NCI-H2029 (cell line): ENCODE data around the gene EBNA1BP2.
A peak's percentile ranks its signal among the peaks of the same experiment; 100 is the strongest.
"Not testable (repeated sequence)": the region's sequence is repeated elsewhere in the genome, so short reads cannot be mapped to it uniquely, and the experiment has no call there.

Experiments
- DNase-seq: peaks from one replicate; lab custom pipeline; 2025; lab: John Stamatoyannopoulos, UW

The EBNA1BP2 gene, protein sequence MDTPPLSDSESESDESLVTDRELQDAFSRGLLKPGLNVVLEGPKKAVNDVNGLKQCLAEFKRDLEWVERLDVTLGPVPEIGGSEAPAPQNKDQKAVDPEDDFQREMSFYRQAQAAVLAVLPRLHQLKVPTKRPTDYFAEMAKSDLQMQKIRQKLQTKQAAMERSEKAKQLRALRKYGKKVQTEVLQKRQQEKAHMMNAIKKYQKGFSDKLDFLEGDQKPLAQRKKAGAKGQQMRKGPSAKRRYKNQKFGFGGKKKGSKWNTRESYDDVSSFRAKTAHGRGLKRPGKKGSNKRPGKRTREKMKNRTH

GRCh38 chr1:43171876-43172526 is at the start of gene EBNA1BP2, which contains the start of gene CFAP57:
Gene EBNA1BP2 (minus strand): TSS chr1:43172290. CDS start chr1:43172118, 172 bp downstream.
Gene CFAP57 (plus strand): TSS chr1:43172330. CDS start chr1:43172754, 424 bp downstream.
- DNase-seq: peak; percentile 97

- DNase-seq: no peak
These were observed 49.7 kb upstream of the EBNA1BP2 start for GRCh38 chr1:43221797-43222196.

DNA sequence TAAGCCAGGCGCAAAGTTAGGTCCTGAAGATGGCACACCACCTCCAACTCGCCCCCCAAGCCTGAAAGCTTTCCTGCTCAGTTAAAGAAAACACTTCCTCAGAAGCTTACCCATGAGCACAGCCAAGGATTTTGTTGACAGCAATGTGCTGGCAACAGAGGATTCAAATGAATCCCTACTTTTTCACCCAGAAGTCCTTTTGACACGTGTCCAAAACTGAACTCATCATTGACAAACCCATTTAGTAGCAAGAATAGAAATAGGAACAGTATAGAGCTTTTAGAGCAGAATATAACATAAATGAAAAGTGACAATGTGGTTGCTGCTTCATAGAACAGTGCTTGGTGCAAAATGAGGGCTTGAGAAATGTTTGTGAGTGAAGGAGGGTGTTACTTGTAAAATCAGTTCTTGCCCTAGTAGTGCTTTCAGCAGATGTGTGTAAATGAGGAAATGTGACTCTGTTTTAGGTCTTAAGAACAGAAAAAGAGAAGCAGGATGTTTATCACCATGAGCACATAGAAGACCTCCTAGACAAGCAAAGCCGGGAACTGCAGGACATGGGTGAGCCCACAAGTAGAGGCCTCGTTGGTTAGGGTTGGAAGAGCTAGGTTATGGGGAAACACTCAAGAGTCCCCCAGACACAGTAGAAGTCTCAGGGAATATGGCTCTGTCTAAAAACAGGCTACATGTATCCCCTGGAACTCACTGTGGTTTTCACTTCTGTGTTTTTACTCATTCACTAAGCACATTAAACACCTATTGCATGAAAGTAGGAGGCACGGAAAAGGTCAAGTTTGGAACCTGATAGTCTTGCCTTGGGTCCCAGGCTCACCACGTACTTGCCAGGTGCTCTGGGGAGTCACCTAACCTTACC is 49.1 kb upstream of the EBNA1BP2 start:
- no peak for DNase-seq

DNA sequence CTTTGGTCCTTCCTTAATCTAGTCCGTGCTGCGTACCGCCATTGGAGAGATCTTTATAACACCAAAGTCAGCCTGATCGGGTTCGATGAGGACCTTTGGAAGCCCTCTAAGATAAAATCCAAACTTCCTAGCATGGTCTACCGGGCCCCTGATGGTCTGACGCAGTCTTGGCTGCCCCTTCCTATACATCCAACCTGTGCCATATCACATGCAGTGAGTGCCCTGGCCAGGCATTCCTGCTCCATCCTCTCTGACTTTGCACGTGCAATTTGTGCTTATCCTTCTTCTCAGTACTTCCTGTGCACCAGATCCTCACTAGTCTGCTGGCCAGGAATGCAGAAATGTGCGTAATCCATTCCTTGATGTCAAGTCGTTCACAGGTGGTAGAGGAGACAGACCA is 45.7 kb upstream of the EBNA1BP2 start:
- DNase-seq: no peak

DNA sequence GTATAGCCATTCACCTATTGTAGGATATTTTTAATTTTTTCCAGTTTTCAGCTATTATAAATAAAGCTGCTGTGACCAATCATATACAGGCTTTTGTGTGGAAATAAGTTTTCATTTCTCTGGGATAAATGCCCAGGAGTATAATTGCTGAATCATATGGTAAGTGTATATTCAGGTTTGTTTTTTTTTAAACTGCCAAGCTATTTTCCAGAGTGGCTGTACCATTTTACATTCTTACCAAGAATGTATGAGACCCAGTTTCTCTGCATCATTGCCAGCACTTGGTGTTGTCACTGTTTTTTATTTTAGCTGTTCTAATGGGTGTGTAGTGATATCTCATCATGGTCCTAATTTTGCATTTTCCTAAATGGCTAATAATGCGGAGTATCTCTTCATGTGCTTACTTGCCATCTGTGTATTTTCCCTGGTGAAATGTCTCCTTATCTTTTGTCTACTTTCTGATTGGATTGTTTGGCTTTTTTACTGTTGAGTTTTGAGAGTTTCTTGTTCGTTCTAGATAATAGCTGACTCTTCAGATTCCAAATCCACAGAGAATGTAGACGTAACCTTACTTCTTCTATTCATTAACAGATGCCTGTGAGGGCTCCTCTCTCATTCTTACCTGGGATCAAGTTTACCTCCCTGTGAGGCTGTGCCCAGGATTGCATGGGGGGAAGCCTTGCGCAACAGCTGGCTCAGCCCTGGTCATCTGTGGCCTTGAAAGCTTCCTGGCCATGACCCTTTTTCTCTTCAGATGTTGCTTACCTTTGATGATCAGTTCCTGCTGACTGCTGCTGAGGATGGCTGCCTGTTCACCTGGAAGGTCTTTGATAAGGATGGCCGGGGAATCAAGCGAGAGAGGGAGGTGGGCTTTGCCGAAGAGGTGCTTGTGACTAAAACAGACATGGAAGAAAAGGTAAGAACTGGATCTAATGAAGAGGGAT is 42.7 kb upstream of the EBNA1BP2 start:
- DNase-seq: no peak

DNA sequence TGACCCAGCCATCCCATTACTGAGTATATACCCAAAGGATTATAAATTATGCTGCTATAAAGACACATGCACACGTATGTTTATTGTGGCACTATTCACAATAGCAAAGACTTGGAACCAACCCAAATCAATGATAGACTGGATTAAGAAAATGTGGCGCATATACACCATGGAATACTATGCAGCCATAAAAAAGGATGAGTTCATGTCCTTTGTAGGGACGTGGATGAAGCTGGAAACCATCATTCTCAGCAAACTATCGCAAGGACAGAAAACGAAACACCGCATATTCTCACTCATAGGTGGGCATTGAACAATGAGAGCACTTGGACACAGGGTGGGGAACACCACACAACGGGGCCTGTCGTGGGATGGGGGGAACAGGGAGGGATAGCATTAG is 36.2 kb upstream of the EBNA1BP2 start:
- DNase-seq: not testable (repeated sequence)

GRCh38 chr1:43207229-43207853 is 35.3 kb upstream of the EBNA1BP2 start:
- DNase-seq: no peak

- DNase-seq: no peak
These were observed 34.6 kb upstream of the EBNA1BP2 start for GRCh38 chr1:43206600-43207228.

GRCh38 chr1:43205671-43206070 is 33.6 kb upstream of the EBNA1BP2 start:
- no peak for DNase-seq

DNA sequence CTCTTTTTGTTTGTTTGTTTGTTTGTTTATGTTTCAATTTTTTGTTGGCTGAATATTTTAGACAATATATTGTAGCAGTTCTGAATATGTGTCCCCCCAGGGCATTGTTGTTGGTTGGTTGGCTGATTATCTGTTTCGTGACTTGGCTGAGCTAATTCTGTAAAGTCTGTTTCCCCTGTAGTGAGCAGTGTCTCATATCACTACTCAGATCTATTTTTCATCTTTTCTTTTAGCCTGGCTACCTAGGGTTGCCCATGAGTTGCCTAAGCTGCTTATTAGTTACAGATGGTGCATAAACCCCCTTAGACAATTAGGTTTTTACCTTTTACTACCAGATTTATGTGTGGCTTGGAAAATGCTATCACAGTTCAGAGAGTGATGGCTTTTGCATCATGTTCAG is 32.3 kb upstream of the EBNA1BP2 start:
- no peak for DNase-seq

GRCh38 chr1:43203859-43204258 is 31.8 kb upstream of the EBNA1BP2 start:
- no peak for DNase-seq

DNA sequence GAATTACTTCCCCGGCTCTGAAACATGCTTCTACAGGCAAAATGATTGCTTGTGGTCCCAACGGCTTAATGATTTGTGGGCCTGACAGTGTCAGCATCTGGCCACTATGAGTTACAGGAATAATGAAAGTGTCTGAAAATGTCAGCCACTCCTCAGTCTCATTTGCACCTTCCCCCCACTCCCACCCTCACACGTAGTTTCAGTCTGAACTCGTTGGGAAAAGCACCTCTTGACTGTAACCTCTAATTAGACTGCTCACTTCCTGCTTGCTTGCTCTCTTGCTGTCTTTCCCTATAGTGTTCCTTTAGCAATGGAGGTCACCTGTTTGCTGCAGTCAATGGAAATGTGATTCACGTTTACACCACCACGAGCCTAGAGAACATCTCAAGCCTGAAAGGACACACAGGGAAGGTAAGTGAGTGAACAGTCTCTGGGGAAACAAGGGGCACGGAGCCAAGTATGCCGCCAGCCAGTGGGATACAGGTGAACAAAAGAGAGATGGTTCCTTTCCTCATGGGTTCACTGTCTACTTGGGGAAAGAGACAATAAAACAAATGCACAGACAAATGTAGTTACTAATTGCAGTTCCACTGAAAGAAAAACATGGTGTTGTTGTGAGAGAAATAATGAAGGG is 27.1 kb upstream of the EBNA1BP2 start:
- peak; percentile 91 for DNase-seq

DNA sequence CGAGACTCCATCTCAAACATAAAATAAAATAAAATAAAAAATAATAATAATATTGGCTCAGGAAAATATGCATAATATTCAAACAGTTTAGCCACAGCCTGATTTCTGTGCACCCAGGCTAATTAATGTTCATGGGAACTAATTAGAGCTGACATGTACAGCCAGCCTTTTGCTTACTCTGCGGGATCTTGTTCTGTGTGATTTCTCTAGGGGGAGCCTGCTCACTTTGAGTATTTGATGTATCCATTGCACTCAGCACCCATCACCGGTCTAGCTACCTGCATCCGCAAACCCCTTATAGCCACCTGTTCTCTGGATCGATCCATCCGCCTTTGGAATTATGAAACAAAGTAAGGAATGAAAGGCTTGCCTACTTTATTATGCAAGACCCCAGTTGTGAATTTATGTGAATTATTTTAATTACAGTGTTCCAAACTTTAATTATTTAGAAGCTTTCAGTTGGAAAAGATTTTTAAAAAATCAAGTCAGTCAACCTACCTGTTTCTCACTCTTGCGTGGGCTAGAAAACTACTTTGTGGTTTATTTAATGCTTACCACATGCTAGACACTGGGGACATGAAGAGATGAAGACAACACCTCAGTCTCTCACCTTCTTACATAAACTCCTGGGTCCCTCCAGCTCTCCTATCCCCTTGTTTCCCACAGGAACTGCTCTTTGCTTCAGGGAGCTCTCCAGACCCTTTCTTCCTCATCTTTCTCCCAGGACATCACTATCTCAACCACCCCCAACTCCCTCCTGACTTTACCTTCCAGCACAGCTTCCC is 25.4 kb upstream of the EBNA1BP2 start:
- DNase-seq: no peak

- no peak for DNase-seq
These were observed 22.4 kb upstream of the EBNA1BP2 start for GRCh38 chr1:43194509-43194908.

DNA sequence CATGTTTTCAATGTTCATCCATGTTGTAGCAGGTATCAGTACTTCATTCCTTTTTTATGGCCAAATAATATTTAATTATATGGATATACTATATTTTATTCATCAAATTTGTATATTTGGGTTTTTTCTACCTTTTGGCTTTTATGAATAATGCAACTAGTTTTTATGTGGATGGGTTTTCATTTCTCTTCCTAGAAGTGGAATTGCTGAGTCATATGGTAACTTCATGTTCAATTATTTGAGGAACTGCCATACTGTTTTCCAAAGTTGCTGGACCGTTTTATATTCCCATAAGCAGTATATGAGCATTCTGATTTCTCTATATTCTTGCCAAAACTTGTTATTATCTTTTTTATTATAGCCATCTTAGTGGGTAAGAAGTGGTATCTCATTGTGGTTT is 16.0 kb upstream of the EBNA1BP2 start:
- DNase-seq: no peak

- DNase-seq: no peak
These were observed 12.9 kb upstream of the EBNA1BP2 start for GRCh38 chr1:43184995-43185394.

DNA sequence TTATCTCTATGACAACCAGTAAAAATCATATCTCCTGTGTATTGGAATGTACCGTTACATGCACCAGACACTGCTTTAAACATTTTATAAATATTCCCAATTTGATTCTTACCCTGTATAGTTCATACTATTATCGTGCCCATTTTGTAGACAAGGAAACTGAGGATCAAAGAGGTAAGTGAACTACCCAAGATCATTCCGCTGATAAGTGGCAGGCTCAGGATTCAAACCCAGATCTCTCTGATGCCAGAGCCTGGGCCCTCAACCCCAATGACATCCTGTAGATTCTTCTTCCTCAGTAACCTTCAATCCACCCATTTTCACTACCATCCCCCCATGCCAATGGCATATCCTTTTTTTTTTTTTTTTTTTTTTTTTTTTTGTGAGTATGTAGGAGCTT is 12.3 kb upstream of the EBNA1BP2 start:
- no peak for DNase-seq

GRCh38 chr1:43177691-43178090 is 5.6 kb upstream of the EBNA1BP2 start:
- DNase-seq: no peak

DNA sequence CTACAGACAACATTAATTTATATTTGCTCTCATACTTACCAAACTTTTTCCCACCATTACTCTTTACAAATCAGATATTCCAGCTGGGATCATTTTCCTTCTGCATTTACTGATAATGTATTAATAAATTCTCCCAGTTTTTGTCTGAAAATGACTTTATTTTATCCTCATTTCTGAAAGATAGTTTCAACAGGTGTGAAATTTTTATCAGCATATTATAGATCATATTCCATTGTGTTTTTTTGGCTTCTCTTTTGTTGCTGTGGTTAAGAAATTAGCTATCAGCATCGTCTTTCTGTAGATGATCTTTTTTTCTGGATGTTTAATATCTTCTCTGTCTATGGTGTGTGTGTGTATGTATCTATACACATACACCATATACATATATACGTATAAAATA is 2.8 kb upstream of the EBNA1BP2 start:
- no peak for DNase-seq
